OCI-LY7 (cell line): ENCODE results near the gene KDM4B. TPM values are rescaled to one million over a fixed set of nuclear protein-coding genes. Genes with fewer than 3 reads are reported as not detected.

Experiments used
- BruUV-seq: library from RNA; stranded (reverse); fragments of 400-500 nt; replicated peaks from 2 replicates; lab custom pipeline; 2021; lab: Mats Ljungman, UMichigan
- CTCF ChIA-PET: fragments of 300-600 bp; sonication (Branson Sonifier 250); formaldehyde crosslinking; loops from one replicate; lab custom pipeline; 2022; ENCODE audit warnings: antibody characterized with exemption; ENCODE audit not compliant: unreplicated experiment; lab: Charles Lee
- POLR2A ChIA-PET: fragments of 300-600 bp; sonication (Branson Sonifier 250); formaldehyde crosslinking; loops from one replicate; lab custom pipeline; 2022; ENCODE audit warnings: antibody characterized with exemption; lab: Charles Lee
- DNase-seq: peaks from one replicate; pipeline ENCODE4 v3.0.0-alpha.2; 2015; ENCODE audit warnings: low spot score
- H2AFZ ChIP-seq: fragments of 200-600 bp; sonication (generic), shearing (Covaris generic); 2 replicates; pipeline ENCODE4 v1.6.1; 2014; ENCODE audit warnings: mild to moderate bottlenecking, antibody characterized with exemption, low read length, moderate library complexity
- H3K27ac ChIP-seq: fragments of 200-600 bp; sonication (generic); 2 replicates; pipeline ENCODE4 v1.5.1; 2014; ENCODE audit warnings: mixed run types, low read depth, mild to moderate bottlenecking, moderate library complexity, low read length, inconsistent platforms; ENCODE audit not compliant: poor library complexity, severe bottlenecking
- H3K36me3 ChIP-seq: fragments of 200-600 bp; sonication (generic); 2 replicates; pipeline ENCODE4 v1.6.1; 2014; ENCODE audit warnings: mild to moderate bottlenecking, antibody characterized with exemption, low read length, moderate library complexity, mixed read lengths; ENCODE audit not compliant: insufficient read depth
- H3K4me1 ChIP-seq: fragments of 200-600 bp; sonication (generic); 2 replicates; pipeline ENCODE4 v1.5.1; 2014; ENCODE audit warnings: mild to moderate bottlenecking, low read length; ENCODE audit not compliant: insufficient read depth, poor library complexity, severe bottlenecking
- H3K4me2 ChIP-seq: fragments of 200-600 bp; sonication (generic); 2 replicates; pipeline ENCODE4 v1.6.1; 2014; ENCODE audit warnings: mild to moderate bottlenecking, low read length
- H3K4me3 ChIP-seq: fragments of 200-600 bp; sonication (generic); 2 replicates; pipeline ENCODE4 v1.5.1; 2014; ENCODE audit warnings: mild to moderate bottlenecking, low read depth, low read length; ENCODE audit not compliant: poor library complexity, severe bottlenecking
- H3K79me2 ChIP-seq: fragments of 200-600 bp; sonication (generic); 2 replicates; pipeline ENCODE4 v1.6.1; 2016; ENCODE audit warnings: low read depth, mild to moderate bottlenecking, low read length, moderate library complexity, mixed read lengths; ENCODE audit not compliant: insufficient read depth
- H3K9me2 ChIP-seq: fragments of 200-600 bp; sonication (generic); 2 replicates; pipeline ENCODE4 v1.6.1; 2016; ENCODE audit warnings: mild to moderate bottlenecking, low read length, mixed read lengths; ENCODE audit not compliant: insufficient read depth
- H3K9me3 ChIP-seq: fragments of 200-600 bp; sonication (generic); 2 replicates; pipeline ENCODE4 v1.6.1; 2014; ENCODE audit warnings: mild to moderate bottlenecking, mixed run types, low read length, mixed read lengths
- H4K20me1 ChIP-seq: fragments of 200-600 bp; sonication (generic); 2 replicates; pipeline ENCODE4 v1.6.1; 2014; ENCODE audit warnings: mild to moderate bottlenecking, antibody characterized with exemption, low read length, moderate library complexity, mixed read lengths; ENCODE audit not compliant: insufficient read depth
- EZH2phosphoT487 ChIP-seq: fragments of 200-600 bp; sonication (generic); IDR thresholded peaks from 2 replicates; pipeline ENCODE4 v1.6.1; 2018; ENCODE audit warnings: low read depth, borderline replicate concordance, mild to moderate bottlenecking, mixed run types, antibody characterized with exemption, low read length, moderate library complexity, mixed read lengths
- intact Hi-C: fragments of 100-400 bp; cut with micrococcal nuclease; formaldehyde crosslinking; loops from one replicate; pipeline ENCODE4 v1.10.0; 2022; ENCODE audit not compliant: unreplicated experiment
- total RNA-seq, 2 experiments: library from RNA; depleted of rRNA in 1 of 2; stranded (reverse); fragments of >200 nt in 1 of 2; shearing (Covaris generic) in 1 of 2; gene quantifications; 2 replicates each; pipeline ENCODE4 v1.2.3, GENCODE V29; 2014 to 2022
- TF ChIP-seq, protein P1 (sequence below): fragments of 200-600 bp; sonication (generic); conservative IDR thresholded peaks from 2 replicates; pipeline ENCODE4 v1.5.1; 2014; ENCODE audit warnings: mild to moderate bottlenecking, antibody characterized with exemption, low read length, moderate library complexity, mixed read lengths

The KDM4B gene
- total RNA-seq, 2 experiments from 2014 or later: 24.3 to 44.2 TPM

DNA sequence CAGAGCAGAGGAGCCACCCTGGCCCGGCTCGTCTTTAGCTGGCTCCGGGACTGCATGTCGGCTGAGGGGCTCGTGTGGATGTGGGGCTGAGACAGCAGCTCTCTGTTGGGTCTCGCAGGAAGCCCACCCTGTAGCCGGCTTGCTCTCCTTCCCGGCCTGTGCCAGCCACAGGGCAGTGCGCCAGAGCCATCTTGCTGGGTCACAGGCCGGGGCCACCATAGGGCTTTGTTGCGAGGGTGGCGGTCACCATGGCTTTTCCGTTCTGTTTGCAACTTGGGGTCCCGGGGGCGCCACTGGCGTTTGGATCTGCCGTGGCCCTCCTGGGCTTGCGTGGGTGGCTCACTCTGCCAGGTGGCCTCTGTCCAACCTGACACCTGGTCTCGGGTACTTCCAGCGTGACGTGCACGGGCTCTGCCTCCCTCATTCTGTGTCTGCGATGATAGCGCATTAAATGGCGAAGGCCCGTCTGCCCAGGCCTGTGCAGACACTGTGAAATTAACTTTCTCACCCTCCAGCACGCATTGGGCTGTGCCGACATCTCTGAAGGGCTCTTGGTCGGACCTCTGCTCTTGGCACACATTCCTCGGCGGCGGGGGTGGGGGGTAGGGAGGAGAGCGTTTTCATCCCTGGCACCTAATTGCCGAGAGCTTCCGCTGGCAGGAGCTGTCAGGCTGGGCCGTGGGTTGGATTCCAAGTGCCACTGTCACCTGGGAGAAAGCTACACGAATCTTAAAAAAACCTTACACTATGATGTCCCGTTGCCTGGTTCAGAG, 95.1 kb downstream of the KDM4B start:
- TF ChIP-seq, protein P1, sequence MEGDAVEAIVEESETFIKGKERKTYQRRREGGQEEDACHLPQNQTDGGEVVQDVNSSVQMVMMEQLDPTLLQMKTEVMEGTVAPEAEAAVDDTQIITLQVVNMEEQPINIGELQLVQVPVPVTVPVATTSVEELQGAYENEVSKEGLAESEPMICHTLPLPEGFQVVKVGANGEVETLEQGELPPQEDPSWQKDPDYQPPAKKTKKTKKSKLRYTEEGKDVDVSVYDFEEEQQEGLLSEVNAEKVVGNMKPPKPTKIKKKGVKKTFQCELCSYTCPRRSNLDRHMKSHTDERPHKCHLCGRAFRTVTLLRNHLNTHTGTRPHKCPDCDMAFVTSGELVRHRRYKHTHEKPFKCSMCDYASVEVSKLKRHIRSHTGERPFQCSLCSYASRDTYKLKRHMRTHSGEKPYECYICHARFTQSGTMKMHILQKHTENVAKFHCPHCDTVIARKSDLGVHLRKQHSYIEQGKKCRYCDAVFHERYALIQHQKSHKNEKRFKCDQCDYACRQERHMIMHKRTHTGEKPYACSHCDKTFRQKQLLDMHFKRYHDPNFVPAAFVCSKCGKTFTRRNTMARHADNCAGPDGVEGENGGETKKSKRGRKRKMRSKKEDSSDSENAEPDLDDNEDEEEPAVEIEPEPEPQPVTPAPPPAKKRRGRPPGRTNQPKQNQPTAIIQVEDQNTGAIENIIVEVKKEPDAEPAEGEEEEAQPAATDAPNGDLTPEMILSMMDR: no peak
- no peak for DNase-seq
- Histone ChIP-seq H4K20me1 (no peaks in the 10 kb centered on the region), H3K9me2 (no peaks in the 10 kb centered on the region), H3K36me3 (no peaks in the 10 kb centered on the region), H3K9me3 (no peaks in the 10 kb centered on the region), H2AFZ (no peak overlapping the region), H3K27ac (no peak overlapping the region), H3K4me1 (no peaks in the 10 kb centered on the region), H3K4me2 (no peak overlapping the region), H3K4me3 (no peak overlapping the region), H3K79me2 (no peaks in the 10 kb centered on the region)
- ChIA-PET CTCF (no interaction called here), POLR2A (no interaction called here)
- BruUV-seq: no TSS peak
- intact Hi-C loops: no loop called here

- Histone ChIP-seq H3K4me3 (no peak overlapping the region), H3K9me2 (no peaks in the 10 kb centered on the region), H2AFZ (no peak overlapping the region), H3K36me3 (no peaks in the 10 kb centered on the region), H3K79me2 (no peaks in the 10 kb centered on the region), H3K27ac (no peak overlapping the region), H3K4me2 (no peak overlapping the region), H3K9me3 (no peaks in the 10 kb centered on the region), H3K4me1 (no peaks in the 10 kb centered on the region), H4K20me1 (no peaks in the 10 kb centered on the region)
- TF ChIP-seq, protein P1: no peak
- no peak for TF ChIP-seq EZH2phosphoT487
- ChIA-PET POLR2A (no interaction called here), CTCF (no interaction called here)
- intact Hi-C loops: no loop called here
- DNase-seq: no peak
- no TSS peak for BruUV-seq
Measured at GRCh38 chr19:5064896-5065295, 96.0 kb downstream of the KDM4B start.

DNA sequence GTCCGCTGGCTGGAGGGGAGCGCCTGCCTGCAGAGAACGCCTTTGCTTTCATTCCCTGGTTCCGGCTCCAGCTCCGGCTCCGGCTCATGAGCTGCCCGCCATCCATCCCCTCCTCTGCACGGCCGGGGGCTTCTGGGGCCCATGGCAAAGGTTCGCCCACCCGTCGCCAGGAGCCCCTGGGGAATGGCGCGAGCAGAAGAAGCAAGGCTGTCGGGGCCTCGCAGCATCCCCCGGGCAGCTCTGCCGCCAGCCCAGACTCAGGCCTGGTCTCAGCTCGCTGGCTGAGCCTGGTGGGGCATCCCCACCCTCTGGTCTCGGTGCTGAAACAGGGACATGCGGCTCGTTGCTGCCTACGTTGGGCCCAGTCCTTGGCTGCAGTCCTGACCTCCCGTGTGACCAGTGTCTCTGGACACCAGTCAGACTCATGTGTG, 96.8 kb downstream of the KDM4B start:
- no peak overlapping the region for H3K27ac ChIP-seq
- TF ChIP-seq, protein P1: no peak
- no peak for TF ChIP-seq EZH2phosphoT487
- no peaks in the 10 kb centered on the region for H3K9me2 ChIP-seq
- no peak overlapping the region for H3K4me2 ChIP-seq
- H3K9me3 ChIP-seq: no peaks in the 10 kb centered on the region
- no peaks in the 10 kb centered on the region for H3K4me1 ChIP-seq
- intact Hi-C loops: no loop called here
- no peak overlapping the region for H3K4me3 ChIP-seq
- BruUV-seq: no TSS peak
- DNase-seq: no peak
- no peaks in the 10 kb centered on the region for H4K20me1 ChIP-seq
- H3K79me2 ChIP-seq: no peaks in the 10 kb centered on the region
- no peaks in the 10 kb centered on the region for H3K36me3 ChIP-seq
- no peak overlapping the region for H2AFZ ChIP-seq
- ChIA-PET CTCF (no interaction called here), POLR2A (no interaction called here)
